Upper lobe of left lung (tissue), 6 donors: ENCODE data around the gene ACER2. TPM values are rescaled to one million over a fixed set of nuclear protein-coding genes. Genes with fewer than 3 reads are reported as not detected.
"Not testable (repeated sequence)": the region's sequence is repeated elsewhere in the genome, so short reads cannot be mapped to it uniquely, and the experiment has no call there.

Source experiments
- ATAC-seq, 2 donors: fragments of 200-7000 bp; cut with Tn5 transposase; one replicate each; pipeline ENCODE4 v1.9.1; 2022; ENCODE audit warnings: mild to moderate bottlenecking in 2 of 2, moderate library complexity in 2 of 2; ENCODE audit not compliant: low FRiP score in 2 of 2
- DNase-seq, 2 donors: peaks; one replicate each; pipeline ENCODE4 v3.0.0-alpha.2; 2019 to 2020
- H3K27ac ChIP-seq, 4 donors: fragments of 200-600 bp; sonication (generic); one replicate each; pipeline ENCODE4 v1.5.1; 2016 to 2019
- H3K27me3 ChIP-seq, 4 donors: fragments of 200-600 bp; sonication (generic); one replicate each; pipeline ENCODE4 v1.5.1; 2017 to 2019
- H3K36me3 ChIP-seq, 4 donors: fragments of 200-600 bp; sonication (generic); one replicate each; pipeline ENCODE4 v1.5.1; 2016 to 2019
- H3K4me1 ChIP-seq, 4 donors: fragments of 200-600 bp; sonication (generic); one replicate each; pipeline ENCODE4 v1.5.1; 2018 to 2019
- H3K4me3 ChIP-seq, 4 donors: fragments of 200-600 bp; sonication (generic); one replicate each; pipeline ENCODE4 v1.5.1; 2017 to 2019; ENCODE audit warnings: mild to moderate bottlenecking in 2 of 4, moderate library complexity in 1 of 4
- H3K9me3 ChIP-seq, 4 donors: fragments of 200-600 bp; sonication (generic); one replicate each; pipeline ENCODE4 v1.5.1; 2018 to 2019
- EP300 ChIP-seq, 4 donors: sonication (generic); formaldehyde crosslinking; IDR thresholded peaks; one replicate each; pipeline ENCODE4 v1.5.1; 2017; ENCODE audit warnings: antibody characterized with exemption in 4 of 4, control low read depth in 2 of 4
- POLR2A ChIP-seq, 4 donors: fragments of 450-650 bp; IDR thresholded peaks; one replicate each; pipeline ENCODE4 v1.5.1; 2016 to 2017; ENCODE audit warnings: antibody characterized with exemption in 4 of 4, mild to moderate bottlenecking in 2 of 4
- POLR2AphosphoS5 ChIP-seq, 2 donors: sonication (generic); formaldehyde crosslinking; IDR thresholded peaks; one replicate each; pipeline ENCODE4 v1.5.1; 2017; ENCODE audit warnings: antibody characterized with exemption in 2 of 2
- WGBS, 2 donors: methylation state at CpG; one replicate each; pipeline ENCODE4 v1.1.5; 2017 to 2018; 5-methylcytosine and 5-hydroxymethylcytosine counted together
- total RNA-seq, 6 donors: library from RNA; depleted of rRNA in 4 of 6; stranded (reverse); fragments of >200 nt in 4 of 6; gene quantifications; one replicate each; pipeline versions ENCODE4 v1.1.0 to v1.2.1, GENCODE V29; 2016 to 2021
- TF ChIP-seq, protein P1 (sequence below), 6 experiments: fragments of 450-650 bp in 4 of 6; fragments of 200-600 bp in 2 of 6; sonication (generic) in 2 of 6; IDR thresholded peaks; one replicate each; pipeline ENCODE4 v1.5.1; 2016 to 2019; ENCODE audit warnings: antibody characterized with exemption in 6 of 6
- donor health status: DM: no; HTN: no; CAD: no; lungs with moderate emphysema.
- donor health status: DM: no; HTN: yes; CAD: no; lungs with severe emphysema.

ACER2 gene
- total RNA-seq, 6 donors from 2014 or later, result 3.2 to 9.4 (median 4.5) TPM

DNA sequence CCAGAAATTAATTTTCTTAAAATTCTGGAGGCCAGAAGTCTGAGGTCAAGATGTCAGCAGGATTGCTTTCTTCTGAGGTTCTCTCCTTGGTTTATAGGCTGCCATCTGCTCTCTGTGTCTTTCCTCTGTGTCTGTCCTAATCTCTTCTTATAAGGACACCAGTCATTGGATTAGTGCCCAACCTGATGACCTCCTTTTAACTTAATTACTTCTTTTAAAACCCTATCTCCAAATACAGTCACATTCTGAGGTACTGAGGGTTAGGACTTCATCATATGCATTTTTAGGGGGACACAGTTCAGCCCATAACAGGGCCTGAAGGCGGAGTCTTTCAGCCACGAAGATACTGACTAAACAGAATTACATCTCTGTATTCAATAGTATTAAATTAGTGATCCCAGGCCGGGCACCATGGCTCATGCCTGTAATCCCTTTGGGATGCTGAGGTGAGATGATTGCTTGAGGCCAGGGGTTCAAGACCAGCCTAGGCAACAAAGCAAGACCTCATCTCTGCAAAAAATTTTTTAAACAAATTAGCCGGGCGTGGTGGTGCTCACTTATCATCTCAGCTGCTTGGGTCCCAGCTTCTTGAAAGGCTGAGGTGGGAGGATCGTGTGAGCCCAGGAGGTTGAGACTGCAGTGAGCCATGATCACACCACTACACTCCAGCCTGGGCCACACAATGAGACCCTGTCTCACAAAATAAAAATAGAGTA lies 22.9 kb upstream of the ACER2 start:
- no peaks in the 10 kb centered on the region for H3K27me3 ChIP-seq
- TF ChIP-seq EP300 (IDR thresholded peaks at IDR 0.05) (no peak), POLR2A (IDR thresholded peaks at IDR 0.05) (no peak), POLR2AphosphoS5 (IDR thresholded peaks at IDR 0.05) (no peak)
- TF ChIP-seq, protein P1, sequence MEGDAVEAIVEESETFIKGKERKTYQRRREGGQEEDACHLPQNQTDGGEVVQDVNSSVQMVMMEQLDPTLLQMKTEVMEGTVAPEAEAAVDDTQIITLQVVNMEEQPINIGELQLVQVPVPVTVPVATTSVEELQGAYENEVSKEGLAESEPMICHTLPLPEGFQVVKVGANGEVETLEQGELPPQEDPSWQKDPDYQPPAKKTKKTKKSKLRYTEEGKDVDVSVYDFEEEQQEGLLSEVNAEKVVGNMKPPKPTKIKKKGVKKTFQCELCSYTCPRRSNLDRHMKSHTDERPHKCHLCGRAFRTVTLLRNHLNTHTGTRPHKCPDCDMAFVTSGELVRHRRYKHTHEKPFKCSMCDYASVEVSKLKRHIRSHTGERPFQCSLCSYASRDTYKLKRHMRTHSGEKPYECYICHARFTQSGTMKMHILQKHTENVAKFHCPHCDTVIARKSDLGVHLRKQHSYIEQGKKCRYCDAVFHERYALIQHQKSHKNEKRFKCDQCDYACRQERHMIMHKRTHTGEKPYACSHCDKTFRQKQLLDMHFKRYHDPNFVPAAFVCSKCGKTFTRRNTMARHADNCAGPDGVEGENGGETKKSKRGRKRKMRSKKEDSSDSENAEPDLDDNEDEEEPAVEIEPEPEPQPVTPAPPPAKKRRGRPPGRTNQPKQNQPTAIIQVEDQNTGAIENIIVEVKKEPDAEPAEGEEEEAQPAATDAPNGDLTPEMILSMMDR (IDR thresholded peaks at IDR 0.05), result no peak
- peaks cover 0 to 3% (median under 1%) of the 10 kb centered on the region in 4 donors for H3K4me1 ChIP-seq
- WGBS, 2 donors, result 93 to 96% methylated on average over 6 of the region's 6 CpGs
- DNase-seq (no peak), ATAC-seq (no peak)
- no peak overlapping the region for H3K4me3 ChIP-seq
- no peaks in the 10 kb centered on the region for H3K9me3 ChIP-seq
- H3K27ac ChIP-seq, result no peak overlapping the region
- H3K36me3 ChIP-seq, result no peaks in the 10 kb centered on the region

DNA sequence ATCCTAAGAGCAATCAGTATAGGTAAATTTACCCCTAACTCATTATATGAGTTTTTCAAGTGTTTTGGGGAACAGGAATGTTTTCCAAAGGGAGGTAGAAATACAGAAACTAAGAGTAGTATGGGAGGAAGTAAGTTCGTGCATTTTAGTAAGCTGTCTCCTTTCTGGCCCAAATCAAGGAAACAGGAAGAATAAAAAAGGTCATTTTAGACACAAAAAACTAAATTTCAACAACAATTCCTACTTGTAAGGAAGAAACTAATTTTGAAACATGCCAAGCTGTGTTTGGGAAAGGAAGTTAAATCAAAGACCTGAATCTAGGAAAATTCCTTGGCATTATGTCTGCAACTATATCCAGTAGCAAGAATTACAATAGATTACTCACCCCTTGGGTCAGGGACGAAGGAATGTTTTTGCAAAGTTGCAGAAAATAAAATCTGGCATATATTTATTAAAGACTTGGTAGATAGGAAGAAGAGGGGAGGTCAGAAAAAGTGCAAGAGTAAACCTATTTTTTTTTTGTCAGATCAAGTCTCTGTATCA lies 22.2 kb upstream of the ACER2 start:
- H3K27me3 ChIP-seq, result no peaks in the 10 kb centered on the region
- 55 to 63% methylated on average over 2 of the region's 2 CpGs for WGBS, 2 donors
- no peak for ATAC-seq
- H3K4me3 ChIP-seq, result no peak overlapping the region
- H3K27ac ChIP-seq, result no peak overlapping the region
- H3K9me3 ChIP-seq, result no peaks in the 10 kb centered on the region
- TF ChIP-seq POLR2A (IDR thresholded peaks at IDR 0.05) (no peak), POLR2AphosphoS5 (IDR thresholded peaks at IDR 0.05) (no peak), EP300 (IDR thresholded peaks at IDR 0.05) (no peak)
- TF ChIP-seq, protein P1 (IDR thresholded peaks at IDR 0.05), result no peak
- H3K4me1 ChIP-seq, result no peaks in the 10 kb centered on the region
- DNase-seq, result no peak
- no peaks in the 10 kb centered on the region for H3K36me3 ChIP-seq

DNA sequence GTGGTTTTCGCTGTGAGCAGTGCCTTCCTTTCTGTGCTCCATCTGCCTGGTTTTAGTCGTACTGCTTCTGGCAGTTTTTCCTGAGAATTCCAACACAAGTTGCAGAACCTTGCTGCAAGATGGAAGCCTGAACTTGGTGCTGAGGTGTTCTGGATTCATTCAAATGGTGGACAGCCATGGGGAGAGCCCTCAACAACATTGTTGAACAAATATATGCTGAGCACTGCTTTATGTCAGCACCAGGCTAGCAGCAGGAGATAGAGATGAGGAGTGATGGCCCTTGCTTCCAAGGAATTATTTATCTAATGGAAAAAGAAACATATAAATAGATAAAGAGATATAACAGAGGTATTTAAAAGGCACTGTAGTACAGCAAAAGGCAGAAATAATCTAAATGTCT lies 21.5 kb upstream of the ACER2 start:
- Histone ChIP-seq H3K4me3 (no peak overlapping the region), H3K4me1 (no peaks in the 10 kb centered on the region), H3K36me3 (no peaks in the 10 kb centered on the region), H3K9me3 (no peaks in the 10 kb centered on the region), H3K27ac (no peak overlapping the region), H3K27me3 (no peaks in the 10 kb centered on the region)
- ATAC-seq (no peak), DNase-seq (no peak)
- WGBS, 2 donors, result 89 to 92% methylated on average over 2 of the region's 2 CpGs
- TF ChIP-seq, protein P1 (IDR thresholded peaks at IDR 0.05), result no peak
- TF ChIP-seq POLR2A (IDR thresholded peaks at IDR 0.05), result no peak
- TF ChIP-seq POLR2AphosphoS5 (IDR thresholded peaks at IDR 0.05), result no peak
- TF ChIP-seq EP300 (IDR thresholded peaks at IDR 0.05), result no peak

DNA sequence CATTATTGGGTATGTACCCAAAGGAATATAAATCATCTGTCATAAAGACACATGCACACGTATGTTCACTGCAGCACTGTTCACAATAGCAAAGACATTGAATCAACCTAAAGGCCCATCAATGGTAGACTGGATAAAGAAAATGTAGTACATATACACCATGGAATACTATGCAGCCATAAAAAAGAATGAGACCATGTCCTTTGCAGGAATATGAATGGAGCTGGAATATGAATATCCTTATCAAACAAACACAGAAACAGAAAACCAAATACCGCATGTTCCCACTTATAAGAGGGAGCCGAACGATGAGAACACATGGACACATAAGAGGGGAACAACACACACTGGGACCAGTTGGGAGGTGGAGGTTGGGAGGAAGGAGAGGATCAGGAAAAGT lies 19.3 kb upstream of the ACER2 start:
- H3K27ac ChIP-seq, DNase-seq, H3K9me3 ChIP-seq, H3K4me3 ChIP-seq, ATAC-seq, H3K27me3 ChIP-seq, H3K4me1 ChIP-seq, H3K36me3 ChIP-seq: not testable (repeated sequence)
- 96 to 97% methylated on average over 4 of the region's 4 CpGs for WGBS, 2 donors

DNA sequence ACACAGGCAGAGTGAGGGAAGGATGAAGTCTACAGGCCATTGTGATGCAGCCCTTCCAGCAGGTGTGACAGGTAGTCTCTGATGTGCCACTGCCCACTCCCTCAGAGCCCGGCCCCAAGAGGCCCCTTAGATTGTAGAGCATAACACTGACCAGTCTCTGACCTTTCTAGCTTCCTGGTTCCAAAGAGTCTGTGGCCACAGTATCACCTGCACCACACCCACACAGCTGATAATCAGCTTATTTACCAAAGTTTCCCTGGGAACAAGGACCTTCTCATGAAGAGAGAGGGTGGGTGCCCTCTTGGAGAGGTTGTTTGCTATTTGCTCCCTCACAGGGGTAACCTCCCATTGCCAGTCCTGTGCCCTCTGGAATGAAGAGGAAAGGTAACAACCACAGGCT lies 11.0 kb upstream of the ACER2 start:
- WGBS, 2 donors, result 38 to 40% methylated on average over 1 of the region's 1 CpG

DNA sequence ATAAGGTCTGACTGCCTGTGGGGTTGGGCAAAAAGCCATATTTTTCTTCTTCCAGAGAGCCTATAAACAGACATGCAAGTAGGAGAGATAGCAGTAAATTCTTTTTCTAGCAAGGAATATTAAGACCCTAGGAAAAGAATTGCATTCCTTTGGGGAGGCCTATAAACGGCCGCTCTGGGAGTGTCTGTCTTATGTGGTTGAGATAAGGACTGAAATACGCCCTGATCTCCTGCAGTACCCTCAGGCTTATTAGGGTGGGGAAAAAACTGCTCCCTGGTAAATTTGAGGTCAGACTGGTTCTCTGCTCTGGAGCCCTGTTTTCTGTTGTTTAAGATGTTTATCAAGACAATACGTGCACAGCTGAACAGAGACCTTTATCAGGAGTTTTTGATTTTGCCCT lies 5.6 kb upstream of the ACER2 start:
- WGBS, 2 donors, result 91 to 94% methylated on average over 4 of the region's 4 CpGs
- not testable (repeated sequence) for DNase-seq, H3K27ac ChIP-seq, H3K9me3 ChIP-seq, H3K4me3 ChIP-seq, H3K4me1 ChIP-seq, H3K27me3 ChIP-seq, H3K36me3 ChIP-seq, ATAC-seq

More for the DNA sequence above, 11.0 kb upstream of the ACER2 start:
- Histone ChIP-seq H3K27me3 (no peaks in the 10 kb centered on the region), H3K4me1 (no peaks in the 10 kb centered on the region), H3K36me3 (no peaks in the 10 kb centered on the region), H3K4me3 (no peak overlapping the region), H3K9me3 (no peaks in the 10 kb centered on the region), H3K27ac (no peak overlapping the region)
- TF ChIP-seq POLR2AphosphoS5 (IDR thresholded peaks at IDR 0.05) (no peak), EP300 (IDR thresholded peaks at IDR 0.05) (no peak), POLR2A (IDR thresholded peaks at IDR 0.05) (no peak)
- TF ChIP-seq, protein P1 (IDR thresholded peaks at IDR 0.05), result no peak
- no peak for DNase-seq
- peak in 1 of 2 donors; percentile 57 for ATAC-seq
